Thyroid gland (tissue), 4 donors: Measurements from ENCODE around the gene CCDC39.

ENCODE experiments used
- CTCF ChIP-seq, 6 experiments: fragments of 200-600 bp in 3 of 6; fragments of 450-650 bp in 3 of 6; sonication (generic) in 3 of 6; IDR thresholded peaks; one replicate each; pipeline ENCODE4 v1.5.1; 2016 to 2019; ENCODE audit warnings: antibody characterized with exemption in 6 of 6, mild to moderate bottlenecking in 2 of 6, inconsistent platforms in 1 of 6, moderate library complexity in 1 of 6
- POLR2A ChIP-seq, 2 donors: fragments of 450-650 bp; IDR thresholded peaks; one replicate each; pipeline ENCODE4 v1.6.1; 2017; ENCODE audit warnings: antibody characterized with exemption in 2 of 2, mild to moderate bottlenecking in 2 of 2, moderate library complexity in 1 of 2

GRCh38 chr3:180594631-180595558, 84.4 kb downstream of the CCDC39 start:
- TF ChIP-seq CTCF (IDR thresholded peaks at IDR 0.05) (no peak), POLR2A (IDR thresholded peaks at IDR 0.05) (no peak)
